A549 (cell line): ENCODE results near the gene ASB2. TPM values are rescaled to one million over a fixed set of nuclear protein-coding genes. Genes with fewer than 3 reads are reported as not detected.

ENCODE experiments used
- ATAC-seq, 2 experiments: fragments of 200-7000 bp in 1 of 2; fragments of >200 bp in 1 of 2; cut with Nextera tagmentation in 1 of 2; cut with Tn5 transposase in 1 of 2; 3 replicates each; pipeline versions ENCODE4 v1.8.0 to v1.9.1; 2018 to 2020; ENCODE audit warnings: mild to moderate bottlenecking in 1 of 2, moderate library complexity in 1 of 2
- CTCF ChIA-PET: fragments of 300-600 bp; sonication (Branson Sonifier 250); formaldehyde crosslinking; extraction: SDS; loops from one replicate; lab custom pipeline; 2021; ENCODE audit warnings: antibody characterized with exemption, inconsistent platforms; lab: Yijun Ruan, JAX
- POLR2A ChIA-PET: fragments of 350-600 bp; formaldehyde crosslinking; extraction: SDS; loops from one replicate; lab custom pipeline; 2021; ENCODE audit warnings: antibody characterized with exemption, inconsistent platforms; lab: Yijun Ruan, JAX
- DNase-seq, 2 experiments: peaks; one replicate each; pipeline versions ENCODE4 v3.0.0 to v3.0.0-alpha.2; 2011 to 2016; ENCODE audit warnings: low read depth in 1 of 2, low spot score in 1 of 2
- FAIRE-seq: peaks from 2 replicates; lab custom pipeline; 2011; peaks lifted over from hg19 to GRCh38; lab: Jason Lieb, UNC
- H3K27ac ChIP-seq, 2 experiments: fragments of >200 bp; sonication (Bioruptor Twin); formaldehyde crosslinking; 3 replicates each; pipeline ENCODE4 v1.5.1; 2016 to 2017
- H3K4me1 ChIP-seq: fragments of >200 bp; sonication (Bioruptor Twin); formaldehyde crosslinking; 3 replicates; pipeline ENCODE4 v1.6.1; 2016
- H3K4me2 ChIP-seq: fragments of >200 bp; sonication (Bioruptor Twin); formaldehyde crosslinking; 3 replicates; pipeline ENCODE4 v1.6.1; 2016
- H3K4me3 ChIP-seq: fragments of >200 bp; sonication (Bioruptor Twin); formaldehyde crosslinking; 3 replicates; pipeline ENCODE4 v1.5.1; 2016
- H3K9me3 ChIP-seq: fragments of >200 bp; sonication (Bioruptor Twin); formaldehyde crosslinking; 3 replicates; pipeline ENCODE4 v1.6.1; 2016
- CBX2 ChIP-seq: fragments of 200-600 bp; sonication (generic); IDR thresholded peaks from 2 replicates; pipeline ENCODE4 v1.6.1; 2016; ENCODE audit warnings: low read depth, mild to moderate bottlenecking, borderline replicate concordance
- CBX8 ChIP-seq: fragments of 200-600 bp; sonication (generic); IDR thresholded peaks from 2 replicates; pipeline ENCODE4 v1.6.1; 2016
- CTCF ChIP-seq: fragments of >200 bp; sonication (Bioruptor Twin); formaldehyde crosslinking; IDR thresholded peaks from 3 replicates; pipeline ENCODE4 v1.5.1; 2016
- FOXS1 ChIP-seq: fragments of 250-450 bp; sonication (Bioruptor Pico); IDR thresholded peaks from 2 replicates; pipeline ENCODE4 v1.5.0; 2020; ENCODE audit warnings: mild to moderate bottlenecking, moderate library complexity
- GATA3 ChIP-seq: IDR thresholded peaks from 2 replicates; pipeline ENCODE4 v1.6.1; 2012; ENCODE audit warnings: borderline replicate concordance
- HDAC2 ChIP-seq: fragments of 200-600 bp; sonication (generic); IDR thresholded peaks from 2 replicates; pipeline ENCODE4 v1.6.1; 2016
- HOXA7 ChIP-seq: fragments of 250-450 bp; sonication (Bioruptor Pico); IDR thresholded peaks from 2 replicates; pipeline ENCODE4 v1.5.0; 2020; ENCODE audit warnings: mild to moderate bottlenecking, moderate library complexity
- HOXB5 ChIP-seq: fragments of 250-450 bp; sonication (Bioruptor Pico); IDR thresholded peaks from 2 replicates; pipeline ENCODE4 v1.5.0; 2020; ENCODE audit warnings: mild to moderate bottlenecking, moderate library complexity
- MAZ ChIP-seq: fragments of 150-350 bp; IDR thresholded peaks from 2 replicates; pipeline ENCODE4 v1.6.1; 2014; ENCODE audit warnings: antibody characterized with exemption, low read depth, low read length, borderline replicate concordance
- MYC ChIP-seq: IDR thresholded peaks from 2 replicates; pipeline ENCODE4 v1.6.1; 2012; ENCODE audit warnings: mild to moderate bottlenecking, inconsistent platforms, low read length, improper control_type of control experiment, borderline replicate concordance
- NPAS2 ChIP-seq: fragments of 250-450 bp; sonication (Bioruptor Pico); IDR thresholded peaks from 2 replicates; pipeline ENCODE4 v1.8.0; 2022; ENCODE audit warnings: mild to moderate bottlenecking, moderate library complexity, borderline replicate concordance
- PBX3 ChIP-seq: IDR thresholded peaks from 2 replicates; pipeline ENCODE4 v1.6.1; 2012
- POLR2AphosphoS2 ChIP-seq: conservative IDR thresholded peaks from 2 replicates; pipeline ENCODE4 v1.6.1; 2012; ENCODE audit warnings: low read length, improper control_type of control experiment, inconsistent platforms
- RAD21 ChIP-seq, 2 experiments: fragments of >200 bp in 1 of 2; sonication (Bioruptor Twin) in 1 of 2; formaldehyde crosslinking in 1 of 2; IDR thresholded peaks in 1 of 2; conservative IDR thresholded peaks in 1 of 2; 2 replicates in 1 of 2; 3 replicates in 1 of 2; pipeline ENCODE4 v1.6.1; 2012 to 2018; ENCODE audit warnings: inconsistent platforms in 1 of 2
- TP53 ChIP-seq: fragments of 250-450 bp; sonication (Bioruptor Pico); IDR thresholded peaks from 2 replicates; pipeline ENCODE4 v1.5.0; 2021; ENCODE audit warnings: mild to moderate bottlenecking, moderate library complexity
- USF2 ChIP-seq: fragments of 450-650 bp; IDR thresholded peaks from 2 replicates; pipeline ENCODE4 v1.6.1; 2014; ENCODE audit warnings: antibody characterized with exemption
- ZFP36 ChIP-seq: fragments of 450-650 bp; IDR thresholded peaks from 2 replicates; pipeline ENCODE4 v1.6.1; 2014; ENCODE audit warnings: borderline replicate concordance; ENCODE audit not compliant: partially characterized antibody
- ZSCAN20 ChIP-seq: fragments of 250-450 bp; sonication (Bioruptor Pico); IDR thresholded peaks from 2 replicates; pipeline ENCODE4 v1.8.0; 2022; ENCODE audit warnings: mild to moderate bottlenecking, moderate library complexity
- WGBS: methylation state at CpG from one replicate; pipeline ENCODE4 v1.1.6; 2017; ENCODE audit errors: missing lambda C conversion rate; 5-methylcytosine and 5-hydroxymethylcytosine counted together
- polyA plus RNA-seq, 4 experiments: library from polyadenylated mRNA; depleted of rRNA in 3 of 4; stranded (reverse); fragments of >200 nt; fragmentation: RNase III in 1 of 4; extraction: RNeasy Plus Mini Kit Qiagen cat#74134 plus additional on column Dnase treatment in 1 of 4; gene quantifications; 2 replicates in 3 of 4; 3 replicates in 1 of 4; pipeline ENCODE4 v1.2.3, GENCODE V29; 2011 to 2017
- TF ChIP-seq, protein P1 (sequence below): fragments of 150-350 bp; IDR thresholded peaks from 2 replicates; pipeline ENCODE4 v1.6.1; 2014; ENCODE audit warnings: low read depth, mild to moderate bottlenecking, low read length
- TF ChIP-seq, protein P2 (sequence below): fragments of 250-450 bp; sonication (Bioruptor Pico); IDR thresholded peaks from 2 replicates; pipeline ENCODE4 v1.5.0; 2021; ENCODE audit warnings: mild to moderate bottlenecking, moderate library complexity, borderline replicate concordance

ASB2 gene
- polyA plus RNA-seq, 2 of the 4 experiments (the other 2 are of a cell fraction), result 0.03 to 0.10 TPM

DNA sequence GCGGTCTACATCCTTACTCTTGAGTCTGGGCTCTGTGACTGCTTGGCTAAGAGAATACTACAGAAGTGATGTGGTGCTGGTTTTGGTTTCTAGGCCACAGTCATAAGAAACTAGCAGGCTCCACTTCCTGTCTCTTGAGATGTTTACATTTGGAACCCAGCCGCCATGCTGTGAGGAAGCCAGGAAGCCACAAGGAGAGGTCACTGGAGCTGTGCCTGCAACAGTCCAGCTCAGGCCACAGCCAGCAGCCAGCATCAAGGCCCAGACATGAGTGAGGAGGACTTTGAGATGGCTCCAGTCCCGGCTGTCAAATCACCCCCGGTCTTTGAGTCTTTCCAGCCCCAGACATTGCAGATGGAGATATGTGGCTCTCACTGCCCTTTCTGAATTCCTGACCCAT lies 62.1 kb downstream of the ASB2 start:
- no peak overlapping the region for H3K4me2 ChIP-seq
- H3K4me3 ChIP-seq, result no peak overlapping the region
- CTCF ChIA-PET, result interaction anchor here (0.8 to 1.4 kb wide), 2 partner anchors 26 to 260 kb away, joined by 3 to 6 read pairs; no protein-coding TSS in a partner anchor
- ATAC-seq (no peak), FAIRE-seq (no peak), DNase-seq (no peak)
- no peak overlapping the region for H3K27ac ChIP-seq
- no peaks in the 10 kb centered on the region for H3K4me1 ChIP-seq
- TF ChIP-seq FOXS1 (CRISPR knock-in tag) (no peak), TP53 (CRISPR knock-in tag) (no peak), GATA3 (no peak), ZSCAN20 (CRISPR knock-in tag) (no peak), RAD21 (conservative IDR thresholded peaks at IDR 0.05 in 1 of 2, IDR thresholded peaks at IDR 0.05 in 1 of 2) (no peak), PBX3 (no peak), HOXA7 (CRISPR knock-in tag) (no peak), HOXB5 (CRISPR knock-in tag) (no peak), NPAS2 (CRISPR knock-in tag) (no peak)
- TF ChIP-seq, protein P1, sequence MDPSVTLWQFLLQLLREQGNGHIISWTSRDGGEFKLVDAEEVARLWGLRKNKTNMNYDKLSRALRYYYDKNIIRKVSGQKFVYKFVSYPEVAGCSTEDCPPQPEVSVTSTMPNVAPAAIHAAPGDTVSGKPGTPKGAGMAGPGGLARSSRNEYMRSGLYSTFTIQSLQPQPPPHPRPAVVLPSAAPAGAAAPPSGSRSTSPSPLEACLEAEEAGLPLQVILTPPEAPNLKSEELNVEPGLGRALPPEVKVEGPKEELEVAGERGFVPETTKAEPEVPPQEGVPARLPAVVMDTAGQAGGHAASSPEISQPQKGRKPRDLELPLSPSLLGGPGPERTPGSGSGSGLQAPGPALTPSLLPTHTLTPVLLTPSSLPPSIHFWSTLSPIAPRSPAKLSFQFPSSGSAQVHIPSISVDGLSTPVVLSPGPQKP, result no peak
- POLR2A ChIA-PET, result no interaction called here
- H3K9me3 ChIP-seq, result peaks cover 5% of the 10 kb centered on the region; the same call in 1 of the 3 replicates
- 65% methylated on average over 4 of the region's 4 CpGs for WGBS

- CTCF ChIA-PET, result interaction anchor here (0.7 to 1.0 kb wide), 2 partner anchors 19 to 224 kb away, joined by 3 to 4 read pairs; no protein-coding TSS in a partner anchor
- TF ChIP-seq USF2, result no peak
- TF ChIP-seq CBX8, result no peak
- TF ChIP-seq HDAC2, result no peak
- no peak for TF ChIP-seq MAZ
- TF ChIP-seq MYC, result no peak
- TF ChIP-seq CBX2, result no peak
- no peak for TF ChIP-seq CTCF
- no peak for TF ChIP-seq POLR2AphosphoS2
- TF ChIP-seq ZFP36, result no peak
- TF ChIP-seq, protein P2, sequence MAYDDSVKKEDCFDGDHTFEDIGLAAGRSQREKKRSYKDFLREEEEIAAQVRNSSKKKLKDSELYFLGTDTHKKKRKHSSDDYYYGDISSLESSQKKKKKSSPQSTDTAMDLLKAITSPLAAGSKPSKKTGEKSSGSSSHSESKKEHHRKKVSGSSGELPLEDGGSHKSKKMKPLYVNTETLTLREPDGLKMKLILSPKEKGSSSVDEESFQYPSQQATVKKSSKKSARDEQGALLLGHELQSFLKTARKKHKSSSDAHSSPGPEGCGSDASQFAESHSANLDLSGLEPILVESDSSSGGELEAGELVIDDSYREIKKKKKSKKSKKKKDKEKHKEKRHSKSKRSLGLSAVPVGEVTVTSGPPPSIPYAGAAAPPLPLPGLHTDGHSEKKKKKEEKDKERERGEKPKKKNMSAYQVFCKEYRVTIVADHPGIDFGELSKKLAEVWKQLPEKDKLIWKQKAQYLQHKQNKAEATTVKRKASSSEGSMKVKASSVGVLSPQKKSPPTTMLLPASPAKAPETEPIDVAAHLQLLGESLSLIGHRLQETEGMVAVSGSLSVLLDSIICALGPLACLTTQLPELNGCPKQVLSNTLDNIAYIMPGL, result no peak
- Histone ChIP-seq H3K4me3 (no peak overlapping the region), H3K4me1 (no peaks in the 10 kb centered on the region), H3K9me3 (no peaks in the 10 kb centered on the region; the same call in 2 of the 3 replicates), H3K4me2 (no peak overlapping the region), H3K27ac (no peak overlapping the region)
- POLR2A ChIA-PET, result no interaction called here
- DNase-seq (no peak), ATAC-seq (no peak), FAIRE-seq (no peak)
- WGBS, result 26% methylated on average over 4 of the region's 4 CpGs
These were observed 63.6 kb downstream of the ASB2 start for GRCh38 chr14:93912782-93913181.
